T-helper 2 cell treated with Interferon-gamma antibody and Interleukin-4, amounts not matched to agents 5 μg/mL and 100 μg/mL, for 36 hours (primary cell): ENCODE measurements around the gene CHST15.

Experiments used
- DNase-seq: peaks from one replicate; pipeline ENCODE4 v3.0.0; 2021; ENCODE audit warnings: low spot score
- H3K27ac Mint-ChIP-seq: one replicate; pipeline ENCODE4 v1.8.0; 2021; ENCODE audit warnings: mild to moderate bottlenecking, mixed read lengths
- H3K27me3 Mint-ChIP-seq: one replicate; pipeline ENCODE4 v1.8.0; 2021; ENCODE audit warnings: low read depth, mixed read lengths
- H3K36me3 Mint-ChIP-seq: one replicate; pipeline ENCODE4 v1.8.0; 2021; ENCODE audit warnings: low read depth, mixed read lengths
- H3K4me1 Mint-ChIP-seq: one replicate; pipeline ENCODE4 v1.8.0; 2021; ENCODE audit warnings: low read depth, mixed read lengths
- H3K4me3 Mint-ChIP-seq: one replicate; pipeline ENCODE4 v1.8.0; 2022; ENCODE audit warnings: mild to moderate bottlenecking, moderate library complexity, mixed read lengths
- H3K9me3 Mint-ChIP-seq: one replicate; pipeline ENCODE4 v1.8.0; 2021; ENCODE audit warnings: mixed read lengths

Gene CHST15

GRCh38 chr10:124087672-124088634, 5.4 kb downstream of the CHST15 start:
- Mint-ChIP-seq H3K27ac (no peak overlapping the region), H3K9me3 (no peaks in the 10 kb centered on the region), H3K4me1 (no peaks in the 10 kb centered on the region), H3K4me3 (no peak overlapping the region), H3K36me3 (no peaks in the 10 kb centered on the region), H3K27me3 (peaks cover 31% of the 10 kb centered on the region)
- no peak for DNase-seq

GRCh38 chr10:124086787-124087671, 6.4 kb downstream of the CHST15 start:
- no peaks in the 10 kb centered on the region for H3K9me3 Mint-ChIP-seq
- H3K27me3 Mint-ChIP-seq: peaks cover 29% of the 10 kb centered on the region
- H3K27ac Mint-ChIP-seq: no peak overlapping the region
- H3K4me1 Mint-ChIP-seq: no peaks in the 10 kb centered on the region
- no peak for DNase-seq
- H3K36me3 Mint-ChIP-seq: no peaks in the 10 kb centered on the region
- H3K4me3 Mint-ChIP-seq: no peak overlapping the region

GRCh38 chr10:124086097-124086710, 7.2 kb downstream of the CHST15 start:
- H3K27me3 Mint-ChIP-seq: peaks cover 25% of the 10 kb centered on the region
- H3K27ac Mint-ChIP-seq: no peak overlapping the region
- no peaks in the 10 kb centered on the region for H3K36me3 Mint-ChIP-seq
- H3K4me3 Mint-ChIP-seq: no peak overlapping the region
- H3K4me1 Mint-ChIP-seq: no peaks in the 10 kb centered on the region
- DNase-seq: no peak
- H3K9me3 Mint-ChIP-seq: no peaks in the 10 kb centered on the region

- no peaks in the 10 kb centered on the region for H3K36me3 Mint-ChIP-seq
- no peaks in the 10 kb centered on the region for H3K9me3 Mint-ChIP-seq
- peaks cover 20% of the 10 kb centered on the region for H3K27me3 Mint-ChIP-seq
- H3K4me3 Mint-ChIP-seq: no peak overlapping the region
- no peak overlapping the region for H3K27ac Mint-ChIP-seq
- no peaks in the 10 kb centered on the region for H3K4me1 Mint-ChIP-seq
- no peak for DNase-seq
Measured at GRCh38 chr10:124085680-124086079, 7.7 kb downstream of the CHST15 start.

- peaks cover 10% of the 10 kb centered on the region for H3K27me3 Mint-ChIP-seq
- H3K27ac Mint-ChIP-seq: no peak overlapping the region
- no peaks in the 10 kb centered on the region for H3K9me3 Mint-ChIP-seq
- no peak overlapping the region for H3K4me3 Mint-ChIP-seq
- no peak for DNase-seq
- no peaks in the 10 kb centered on the region for H3K36me3 Mint-ChIP-seq
- no peaks in the 10 kb centered on the region for H3K4me1 Mint-ChIP-seq
Measured at GRCh38 chr10:124084708-124085107, 8.7 kb downstream of the CHST15 start.

GRCh38 chr10:124083740-124084397, 9.5 kb downstream of the CHST15 start:
- no peak for DNase-seq
- H3K4me3 Mint-ChIP-seq: no peak overlapping the region
- H3K27me3 Mint-ChIP-seq: peaks cover 4% of the 10 kb centered on the region
- H3K4me1 Mint-ChIP-seq: no peaks in the 10 kb centered on the region
- no peaks in the 10 kb centered on the region for H3K9me3 Mint-ChIP-seq
- H3K36me3 Mint-ChIP-seq: no peaks in the 10 kb centered on the region
- no peak overlapping the region for H3K27ac Mint-ChIP-seq

GRCh38 chr10:124083047-124083739, 10.2 kb downstream of the CHST15 start:
- Mint-ChIP-seq H3K27me3 (no peaks in the 10 kb centered on the region), H3K4me3 (no peak overlapping the region), H3K4me1 (no peaks in the 10 kb centered on the region), H3K9me3 (no peaks in the 10 kb centered on the region), H3K36me3 (no peaks in the 10 kb centered on the region), H3K27ac (no peak overlapping the region)
- no peak for DNase-seq

- Mint-ChIP-seq H3K36me3 (no peaks in the 10 kb centered on the region), H3K4me1 (no peaks in the 10 kb centered on the region), H3K9me3 (no peaks in the 10 kb centered on the region), H3K27ac (no peak overlapping the region), H3K27me3 (no peaks in the 10 kb centered on the region), H3K4me3 (no peak overlapping the region)
- DNase-seq: no peak
Measured at GRCh38 chr10:124082555-124082954, 10.8 kb downstream of the CHST15 start.

GRCh38 chr10:124081547-124082140, 11.8 kb downstream of the CHST15 start:
- Mint-ChIP-seq H3K4me3 (no peak overlapping the region), H3K9me3 (no peaks in the 10 kb centered on the region), H3K4me1 (no peaks in the 10 kb centered on the region), H3K27ac (no peak overlapping the region), H3K36me3 (no peaks in the 10 kb centered on the region), H3K27me3 (no peaks in the 10 kb centered on the region)
- no peak for DNase-seq

GRCh38 chr10:124079864-124080263, 13.5 kb downstream of the CHST15 start:
- no peak overlapping the region for H3K27ac Mint-ChIP-seq
- no peak overlapping the region for H3K4me3 Mint-ChIP-seq

GRCh38 chr10:124078714-124079113, 14.7 kb downstream of the CHST15 start:
- Mint-ChIP-seq H3K27me3 (no peaks in the 10 kb centered on the region), H3K4me1 (peaks cover 6% of the 10 kb centered on the region)

More at GRCh38 chr10:124079864-124080263, 13.5 kb downstream of the CHST15 start:
- Mint-ChIP-seq H3K9me3 (no peaks in the 10 kb centered on the region), H3K27me3 (no peaks in the 10 kb centered on the region), H3K36me3 (no peaks in the 10 kb centered on the region), H3K4me1 (peaks cover under 1% of the 10 kb centered on the region)
- DNase-seq: no peak

GRCh38 chr10:124078028-124078427, 15.4 kb downstream of the CHST15 start:
- H3K9me3 Mint-ChIP-seq: no peaks in the 10 kb centered on the region
- peaks cover 6% of the 10 kb centered on the region for H3K4me1 Mint-ChIP-seq
- no peak overlapping the region for H3K4me3 Mint-ChIP-seq
- no peak overlapping the region for H3K27ac Mint-ChIP-seq
- H3K36me3 Mint-ChIP-seq: no peaks in the 10 kb centered on the region
- no peak for DNase-seq
- no peaks in the 10 kb centered on the region for H3K27me3 Mint-ChIP-seq

More at GRCh38 chr10:124078714-124079113, 14.7 kb downstream of the CHST15 start:
- no peak for DNase-seq
- Mint-ChIP-seq H3K4me3 (no peak overlapping the region), H3K36me3 (no peaks in the 10 kb centered on the region), H3K27ac (no peak overlapping the region), H3K9me3 (no peaks in the 10 kb centered on the region)
